H1 (cell line): Measurements from ENCODE around the gene ECE2. TPM values are rescaled to one million over a fixed set of nuclear protein-coding genes. Genes with fewer than 3 reads are reported as not detected.
A peak's percentile ranks its signal among the peaks of the same experiment; 100 is the strongest.

Experiments used
- CBX5 ChIP-seq: fragments of 300-800, 300-1000 bp; sonication (generic); IDR thresholded peaks from 2 replicates; pipeline ENCODE4 v1.7.1; 2016; ENCODE audit warnings: antibody characterized with exemption, low read length, low read depth
- CEBPB ChIP-seq: IDR thresholded peaks from 2 replicates; pipeline ENCODE4 v1.6.1; 2012; ENCODE audit warnings: low read depth, low read length
- CREB1 ChIP-seq: IDR thresholded peaks from 2 replicates; pipeline ENCODE4 v1.6.1; 2012; ENCODE audit warnings: inconsistent platforms
- CTBP2 ChIP-seq: IDR thresholded peaks from 2 replicates; pipeline ENCODE4 v1.7.0; 2011; ENCODE audit warnings: borderline replicate concordance, mild to moderate bottlenecking, moderate library complexity, mixed read lengths, low read length; ENCODE audit not compliant: insufficient read depth, insufficient read length
- EP300 ChIP-seq, 2 experiments: IDR thresholded peaks; 1 replicate in 1 of 2; 2 replicates in 1 of 2; pipeline ENCODE4 v1.6.1; 2011 to 2012; ENCODE audit warnings: low read depth in 2 of 2, low read length in 2 of 2, mild to moderate bottlenecking in 2 of 2, borderline replicate concordance in 1 of 2, inconsistent platforms in 1 of 2, moderate library complexity in 1 of 2
- GABPA ChIP-seq: IDR thresholded peaks from 2 replicates; pipeline ENCODE4 v1.6.1; 2011; ENCODE audit warnings: mild to moderate bottlenecking, low read length, moderate library complexity, borderline replicate concordance; ENCODE audit not compliant: insufficient read depth
- NANOG ChIP-seq: IDR thresholded peaks from 2 replicates; pipeline ENCODE4 v1.6.1; 2011; ENCODE audit warnings: low read length, low read depth, mild to moderate bottlenecking, inconsistent platforms; ENCODE audit not compliant: insufficient read depth, poor library complexity, severe bottlenecking
- POLR2A ChIP-seq, 2 experiments: IDR thresholded peaks; 1 replicate in 1 of 2; 2 replicates in 1 of 2; pipeline ENCODE4 v1.6.1; 2011; ENCODE audit warnings: low read depth in 2 of 2, low read length in 2 of 2, mild to moderate bottlenecking in 2 of 2; ENCODE audit errors: control extremely low read depth in 1 of 2
- POU5F1 ChIP-seq: IDR thresholded peaks from 2 replicates; pipeline ENCODE4 v1.6.1; 2011; ENCODE audit warnings: low read depth, mild to moderate bottlenecking, low read length, moderate library complexity
- RBBP5 ChIP-seq: IDR thresholded peaks from 2 replicates; pipeline ENCODE4 v1.7.1; 2012; ENCODE audit warnings: low read depth, mild to moderate bottlenecking, inconsistent platforms, low read length, moderate library complexity, borderline replicate concordance
- RFX5 ChIP-seq: IDR thresholded peaks from 2 replicates; pipeline ENCODE4 v1.6.1; 2011; ENCODE audit warnings: low read depth, low read length, improper control_type of control experiment, borderline replicate concordance
- SIN3A ChIP-seq, 2 experiments: IDR thresholded peaks in 1 of 2; conservative IDR thresholded peaks in 1 of 2; 2 replicates each; pipeline ENCODE4 v1.6.1; 2011 to 2012; ENCODE audit warnings: low read length in 2 of 2, improper control_type of control experiment in 1 of 2, low read depth in 1 of 2, mild to moderate bottlenecking in 1 of 2
- SRF ChIP-seq: IDR thresholded peaks from 2 replicates; pipeline ENCODE4 v1.6.1; 2011; ENCODE audit warnings: mild to moderate bottlenecking, low read depth, low read length, moderate library complexity
- TAF1 ChIP-seq: IDR thresholded peaks from 2 replicates; pipeline ENCODE4 v1.6.1; 2011; ENCODE audit warnings: mild to moderate bottlenecking, low read depth, low read length
- TCF12 ChIP-seq: IDR thresholded peaks from 2 replicates; pipeline ENCODE4 v1.6.1; 2011; ENCODE audit warnings: low read depth, mild to moderate bottlenecking, low read length
- USF2 ChIP-seq: IDR thresholded peaks from 2 replicates; pipeline ENCODE4 v1.6.1; 2011; ENCODE audit warnings: low read length, improper control_type of control experiment
- YY1 ChIP-seq: IDR thresholded peaks from 2 replicates; pipeline ENCODE4 v1.6.1; 2011; ENCODE audit warnings: low read depth, mild to moderate bottlenecking, low read length
- polyA plus RNA-seq, 7 experiments: library from polyadenylated mRNA; depleted of rRNA in 3 of 7; stranded (reverse) in 5 of 7; unstranded in 2 of 7; fragments of >200 nt in 5 of 7; fragments of 200-250 nt in 2 of 7; gene quantifications; 1 replicate in 5 of 7; 2 replicates in 1 of 7; 4 replicates in 1 of 7; pipeline versions ENCODE4 v1.2.1 to v1.2.3, GENCODE V29; 2011 to 2013; ENCODE audit warnings: missing spikeins in 2 of 7, mixed read lengths in 2 of 7
- total RNA-seq: library from RNA; stranded (reverse); fragmentation: NEBNext Ultra II Directional; extraction: Animal tissue kit (Norgen Biotek cat#: 25700); gene quantifications from 2 replicates; pipeline ENCODE4 v1.2.1, GENCODE V29; 2021
- TF ChIP-seq, protein P1 (sequence below): IDR thresholded peaks from 2 replicates; pipeline ENCODE4 v1.6.1; 2012; ENCODE audit warnings: low read length, inconsistent platforms
- TF ChIP-seq, protein P2 (sequence below), 3 experiments: IDR thresholded peaks; 1 replicate in 2 of 3; 2 replicates in 1 of 3; pipeline versions ENCODE4 v1.5.1 to v1.6.1; 2011; ENCODE audit warnings: low read length in 3 of 3, mild to moderate bottlenecking in 3 of 3, inconsistent platforms in 2 of 3, low read depth in 1 of 3, moderate library complexity in 1 of 3; ENCODE audit not compliant: insufficient read depth in 1 of 3; ENCODE audit errors: control extremely low read depth in 1 of 3

Gene ECE2
- total and polyA plus RNA-seq, 2 of the 8 experiments (the other 6 are each of a cell fraction or from before 2014, with no cell fraction given), result 0.44 to 0.86 TPM

DNA sequence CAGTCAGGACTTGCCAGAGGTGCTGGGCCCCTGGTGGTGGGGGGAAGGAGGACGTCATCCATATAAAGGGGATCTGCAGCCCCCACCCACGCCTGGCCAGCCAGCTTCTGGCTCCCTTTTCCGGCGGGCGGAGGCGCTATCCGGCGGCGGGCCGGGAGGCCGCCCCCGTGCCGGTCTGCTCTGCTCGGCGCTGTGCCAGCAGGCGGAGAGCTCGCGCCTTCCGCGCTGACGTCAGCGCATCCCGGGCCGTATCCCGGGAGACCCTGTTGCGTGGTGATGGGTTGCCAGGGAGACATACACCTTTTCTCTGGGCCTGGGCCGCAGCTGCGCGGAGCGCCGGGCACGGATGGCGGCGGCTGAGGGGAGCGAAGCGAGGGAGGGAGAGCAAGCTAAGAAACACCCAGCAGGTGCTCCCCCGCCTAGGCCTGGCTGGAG lies 62.7 kb downstream of the ECE2 start (continued):
- TF ChIP-seq CTBP2 (no peak), NANOG (no peak), POU5F1 (no peak), SIN3A (conservative IDR thresholded peaks at IDR 0.05 in 1 of 2, IDR thresholded peaks at IDR 0.05 in 1 of 2; ENCODE audit: low read depth in 1 of 2, low read length in 2 of 2) (peak; percentile 74 to 86; a peak in 3 of 4 replicates), USF2 (no peak), POLR2A (IDR thresholded peaks at IDR 0.05; ENCODE audit: control extremely low read depth in 1 of 2, low read depth in 2 of 2, low read length in 2 of 2) (no peak), SRF (no peak), CREB1 (peak; percentile 90), TCF12 (no peak), CEBPB (no peak), RBBP5 (peak; percentile 55; the same call in 1 of the 2 replicates), GABPA (0 out of 2 replicates have a peak, but pooled peaks have one; percentile 22), YY1 (0 out of 2 replicates have a peak, but pooled peaks have one; percentile 44), CBX5 (no peak), TAF1 (0 out of 2 replicates have a peak, but pooled peaks have one; percentile 28), RFX5 (peak; percentile 78), EP300 (IDR thresholded peaks at IDR 0.05; ENCODE audit: borderline replicate concordance in 1 of 2, low read depth in 2 of 2, low read length in 2 of 2) (peak in 1 of 2 experiments; percentile 12; a peak in 1 of 3 replicates)
- TF ChIP-seq, protein P1, sequence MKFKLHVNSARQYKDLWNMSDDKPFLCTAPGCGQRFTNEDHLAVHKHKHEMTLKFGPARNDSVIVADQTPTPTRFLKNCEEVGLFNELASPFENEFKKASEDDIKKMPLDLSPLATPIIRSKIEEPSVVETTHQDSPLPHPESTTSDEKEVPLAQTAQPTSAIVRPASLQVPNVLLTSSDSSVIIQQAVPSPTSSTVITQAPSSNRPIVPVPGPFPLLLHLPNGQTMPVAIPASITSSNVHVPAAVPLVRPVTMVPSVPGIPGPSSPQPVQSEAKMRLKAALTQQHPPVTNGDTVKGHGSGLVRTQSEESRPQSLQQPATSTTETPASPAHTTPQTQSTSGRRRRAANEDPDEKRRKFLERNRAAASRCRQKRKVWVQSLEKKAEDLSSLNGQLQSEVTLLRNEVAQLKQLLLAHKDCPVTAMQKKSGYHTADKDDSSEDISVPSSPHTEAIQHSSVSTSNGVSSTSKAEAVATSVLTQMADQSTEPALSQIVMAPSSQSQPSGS, result peak; percentile 87
- TF ChIP-seq, protein P2, sequence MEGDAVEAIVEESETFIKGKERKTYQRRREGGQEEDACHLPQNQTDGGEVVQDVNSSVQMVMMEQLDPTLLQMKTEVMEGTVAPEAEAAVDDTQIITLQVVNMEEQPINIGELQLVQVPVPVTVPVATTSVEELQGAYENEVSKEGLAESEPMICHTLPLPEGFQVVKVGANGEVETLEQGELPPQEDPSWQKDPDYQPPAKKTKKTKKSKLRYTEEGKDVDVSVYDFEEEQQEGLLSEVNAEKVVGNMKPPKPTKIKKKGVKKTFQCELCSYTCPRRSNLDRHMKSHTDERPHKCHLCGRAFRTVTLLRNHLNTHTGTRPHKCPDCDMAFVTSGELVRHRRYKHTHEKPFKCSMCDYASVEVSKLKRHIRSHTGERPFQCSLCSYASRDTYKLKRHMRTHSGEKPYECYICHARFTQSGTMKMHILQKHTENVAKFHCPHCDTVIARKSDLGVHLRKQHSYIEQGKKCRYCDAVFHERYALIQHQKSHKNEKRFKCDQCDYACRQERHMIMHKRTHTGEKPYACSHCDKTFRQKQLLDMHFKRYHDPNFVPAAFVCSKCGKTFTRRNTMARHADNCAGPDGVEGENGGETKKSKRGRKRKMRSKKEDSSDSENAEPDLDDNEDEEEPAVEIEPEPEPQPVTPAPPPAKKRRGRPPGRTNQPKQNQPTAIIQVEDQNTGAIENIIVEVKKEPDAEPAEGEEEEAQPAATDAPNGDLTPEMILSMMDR (IDR thresholded peaks at IDR 0.05; ENCODE audit: control extremely low read depth in 1 of 3, insufficient read depth in 1 of 3, low read depth in 1 of 3, low read length in 3 of 3), result 0 out of 4 replicates have a peak, but pooled peaks of 1 of the 3 experiments have one; percentile 7
